Liver (tissue), 3 donors: ENCODE results near the gene RNU6-1.

Experiments used
- FOXA1 ChIP-seq: IDR thresholded peaks from 2 replicates; pipeline ENCODE4 v1.6.1; 2016; ENCODE audit warnings: antibody characterized with exemption
- GABPA ChIP-seq, 2 donors: IDR thresholded peaks in 1 of 2; conservative IDR thresholded peaks in 1 of 2; 2 replicates each; pipeline ENCODE4 v1.6.1; 2016; ENCODE audit warnings: antibody characterized with exemption in 2 of 2, mild to moderate bottlenecking in 1 of 2, moderate library complexity in 1 of 2
- RAD21 ChIP-seq, 2 donors: IDR thresholded peaks; 2 replicates each; pipeline ENCODE4 v1.6.1; 2016; ENCODE audit warnings: antibody characterized with exemption in 2 of 2, mild to moderate bottlenecking in 2 of 2
- TAF1 ChIP-seq: conservative IDR thresholded peaks from 2 replicates; pipeline ENCODE4 v1.6.1; 2016; ENCODE audit warnings: antibody characterized with exemption, mild to moderate bottlenecking
- YY1 ChIP-seq: IDR thresholded peaks from 2 replicates; pipeline ENCODE4 v1.6.1; 2016; ENCODE audit warnings: antibody characterized with exemption, mild to moderate bottlenecking
- TF ChIP-seq, protein P1 (sequence below): IDR thresholded peaks from 2 replicates; pipeline ENCODE4 v1.6.1; 2016; ENCODE audit warnings: antibody characterized with exemption, mild to moderate bottlenecking
- TF ChIP-seq, protein P2 (sequence below): fragments of 150-350 bp; IDR thresholded peaks from 2 replicates; pipeline ENCODE4 v1.5.1; 2017; ENCODE audit warnings: improper control_type of control experiment, low read depth, low read length; ENCODE audit not compliant: missing input control
- TF ChIP-seq, protein P3 (sequence below): IDR thresholded peaks from 2 replicates; pipeline ENCODE4 v1.6.1; 2016; ENCODE audit warnings: antibody characterized with exemption
- TF ChIP-seq, protein P4 (sequence below): IDR thresholded peaks from 2 replicates; pipeline ENCODE4 v1.6.1; 2016; ENCODE audit warnings: antibody characterized with exemption
- TF ChIP-seq, protein P5 (sequence below): IDR thresholded peaks from 2 replicates; pipeline ENCODE4 v1.6.1; 2016; ENCODE audit warnings: antibody characterized with exemption
- donor health status: healthy.
- donor health status: healthy.

DNA sequence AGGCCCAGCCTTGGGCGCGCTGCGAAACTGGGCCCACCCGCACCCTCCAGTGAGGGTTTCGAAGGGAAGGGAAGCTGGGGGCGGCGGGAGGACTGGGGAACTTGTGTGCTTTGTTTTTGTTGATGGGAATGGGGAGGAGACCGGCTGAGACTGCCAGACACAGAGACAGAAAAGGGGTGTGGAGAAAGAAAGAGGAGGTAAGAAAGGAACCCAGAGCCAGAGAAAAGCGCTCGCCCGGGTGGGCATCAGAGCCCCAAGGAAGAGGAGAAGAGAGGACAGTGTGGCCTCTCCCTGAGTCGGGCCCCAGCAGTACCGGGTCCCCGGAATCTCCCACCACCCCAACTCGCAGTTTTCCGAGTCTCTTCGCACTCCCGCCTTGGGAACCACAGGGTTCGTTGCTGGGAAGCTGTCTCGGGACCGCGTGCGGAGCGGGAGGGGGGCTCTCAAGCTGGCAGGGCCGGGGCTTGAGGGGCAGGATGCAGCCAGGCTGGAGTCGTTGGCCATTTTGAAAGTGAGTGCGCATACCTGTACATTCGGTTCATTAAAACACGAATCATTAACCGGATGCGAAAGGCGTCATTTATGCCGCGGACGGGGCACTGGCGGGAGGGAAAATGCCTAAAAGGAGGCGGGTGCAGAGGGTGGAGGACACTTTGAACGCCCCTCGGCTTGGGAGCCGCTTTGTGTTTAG lies 11.4 kb downstream of the RNU6-1 start:
- TF ChIP-seq, protein P1, sequence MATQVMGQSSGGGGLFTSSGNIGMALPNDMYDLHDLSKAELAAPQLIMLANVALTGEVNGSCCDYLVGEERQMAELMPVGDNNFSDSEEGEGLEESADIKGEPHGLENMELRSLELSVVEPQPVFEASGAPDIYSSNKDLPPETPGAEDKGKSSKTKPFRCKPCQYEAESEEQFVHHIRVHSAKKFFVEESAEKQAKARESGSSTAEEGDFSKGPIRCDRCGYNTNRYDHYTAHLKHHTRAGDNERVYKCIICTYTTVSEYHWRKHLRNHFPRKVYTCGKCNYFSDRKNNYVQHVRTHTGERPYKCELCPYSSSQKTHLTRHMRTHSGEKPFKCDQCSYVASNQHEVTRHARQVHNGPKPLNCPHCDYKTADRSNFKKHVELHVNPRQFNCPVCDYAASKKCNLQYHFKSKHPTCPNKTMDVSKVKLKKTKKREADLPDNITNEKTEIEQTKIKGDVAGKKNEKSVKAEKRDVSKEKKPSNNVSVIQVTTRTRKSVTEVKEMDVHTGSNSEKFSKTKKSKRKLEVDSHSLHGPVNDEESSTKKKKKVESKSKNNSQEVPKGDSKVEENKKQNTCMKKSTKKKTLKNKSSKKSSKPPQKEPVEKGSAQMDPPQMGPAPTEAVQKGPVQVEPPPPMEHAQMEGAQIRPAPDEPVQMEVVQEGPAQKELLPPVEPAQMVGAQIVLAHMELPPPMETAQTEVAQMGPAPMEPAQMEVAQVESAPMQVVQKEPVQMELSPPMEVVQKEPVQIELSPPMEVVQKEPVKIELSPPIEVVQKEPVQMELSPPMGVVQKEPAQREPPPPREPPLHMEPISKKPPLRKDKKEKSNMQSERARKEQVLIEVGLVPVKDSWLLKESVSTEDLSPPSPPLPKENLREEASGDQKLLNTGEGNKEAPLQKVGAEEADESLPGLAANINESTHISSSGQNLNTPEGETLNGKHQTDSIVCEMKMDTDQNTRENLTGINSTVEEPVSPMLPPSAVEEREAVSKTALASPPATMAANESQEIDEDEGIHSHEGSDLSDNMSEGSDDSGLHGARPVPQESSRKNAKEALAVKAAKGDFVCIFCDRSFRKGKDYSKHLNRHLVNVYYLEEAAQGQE = no peak
- TF ChIP-seq, protein P2, sequence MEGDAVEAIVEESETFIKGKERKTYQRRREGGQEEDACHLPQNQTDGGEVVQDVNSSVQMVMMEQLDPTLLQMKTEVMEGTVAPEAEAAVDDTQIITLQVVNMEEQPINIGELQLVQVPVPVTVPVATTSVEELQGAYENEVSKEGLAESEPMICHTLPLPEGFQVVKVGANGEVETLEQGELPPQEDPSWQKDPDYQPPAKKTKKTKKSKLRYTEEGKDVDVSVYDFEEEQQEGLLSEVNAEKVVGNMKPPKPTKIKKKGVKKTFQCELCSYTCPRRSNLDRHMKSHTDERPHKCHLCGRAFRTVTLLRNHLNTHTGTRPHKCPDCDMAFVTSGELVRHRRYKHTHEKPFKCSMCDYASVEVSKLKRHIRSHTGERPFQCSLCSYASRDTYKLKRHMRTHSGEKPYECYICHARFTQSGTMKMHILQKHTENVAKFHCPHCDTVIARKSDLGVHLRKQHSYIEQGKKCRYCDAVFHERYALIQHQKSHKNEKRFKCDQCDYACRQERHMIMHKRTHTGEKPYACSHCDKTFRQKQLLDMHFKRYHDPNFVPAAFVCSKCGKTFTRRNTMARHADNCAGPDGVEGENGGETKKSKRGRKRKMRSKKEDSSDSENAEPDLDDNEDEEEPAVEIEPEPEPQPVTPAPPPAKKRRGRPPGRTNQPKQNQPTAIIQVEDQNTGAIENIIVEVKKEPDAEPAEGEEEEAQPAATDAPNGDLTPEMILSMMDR = no peak
- no peak for TF ChIP-seq TAF1
- TF ChIP-seq, protein P3, sequence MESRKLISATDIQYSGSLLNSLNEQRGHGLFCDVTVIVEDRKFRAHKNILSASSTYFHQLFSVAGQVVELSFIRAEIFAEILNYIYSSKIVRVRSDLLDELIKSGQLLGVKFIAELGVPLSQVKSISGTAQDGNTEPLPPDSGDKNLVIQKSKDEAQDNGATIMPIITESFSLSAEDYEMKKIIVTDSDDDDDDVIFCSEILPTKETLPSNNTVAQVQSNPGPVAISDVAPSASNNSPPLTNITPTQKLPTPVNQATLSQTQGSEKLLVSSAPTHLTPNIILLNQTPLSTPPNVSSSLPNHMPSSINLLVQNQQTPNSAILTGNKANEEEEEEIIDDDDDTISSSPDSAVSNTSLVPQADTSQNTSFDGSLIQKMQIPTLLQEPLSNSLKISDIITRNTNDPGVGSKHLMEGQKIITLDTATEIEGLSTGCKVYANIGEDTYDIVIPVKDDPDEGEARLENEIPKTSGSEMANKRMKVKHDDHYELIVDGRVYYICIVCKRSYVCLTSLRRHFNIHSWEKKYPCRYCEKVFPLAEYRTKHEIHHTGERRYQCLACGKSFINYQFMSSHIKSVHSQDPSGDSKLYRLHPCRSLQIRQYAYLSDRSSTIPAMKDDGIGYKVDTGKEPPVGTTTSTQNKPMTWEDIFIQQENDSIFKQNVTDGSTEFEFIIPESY = no peak
- TF ChIP-seq YY1 = no peak
- TF ChIP-seq, protein P4, sequence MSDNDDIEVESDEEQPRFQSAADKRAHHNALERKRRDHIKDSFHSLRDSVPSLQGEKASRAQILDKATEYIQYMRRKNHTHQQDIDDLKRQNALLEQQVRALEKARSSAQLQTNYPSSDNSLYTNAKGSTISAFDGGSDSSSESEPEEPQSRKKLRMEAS = no peak
- no peak for TF ChIP-seq GABPA (IDR thresholded peaks at IDR 0.05 in 1 of 2, conservative IDR thresholded peaks at IDR 0.05 in 1 of 2)
- TF ChIP-seq RAD21 (IDR thresholded peaks at IDR 0.05) = no peak
- no peak for TF ChIP-seq FOXA1
- TF ChIP-seq, protein P5, sequence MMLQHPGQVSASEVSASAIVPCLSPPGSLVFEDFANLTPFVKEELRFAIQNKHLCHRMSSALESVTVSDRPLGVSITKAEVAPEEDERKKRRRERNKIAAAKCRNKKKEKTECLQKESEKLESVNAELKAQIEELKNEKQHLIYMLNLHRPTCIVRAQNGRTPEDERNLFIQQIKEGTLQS = no peak
